Hepatocyte (in vitro differentiated cells): ENCODE results near the gene USP37. TPM values are rescaled to one million over a fixed set of nuclear protein-coding genes. Genes with fewer than 3 reads are reported as not detected.
A peak's percentile ranks its signal among the peaks of the same experiment; 100 is the strongest.

ENCODE experiments used
- DNase-seq: peaks from one replicate; pipeline ENCODE4 v3.0.0-alpha.2; 2016; ENCODE audit warnings: low spot score
- H2AFZ ChIP-seq: fragments of 200-600 bp; sonication (generic); 2 replicates; pipeline ENCODE4 v1.6.0; 2016; ENCODE audit warnings: antibody characterized with exemption, mild to moderate bottlenecking
- H3K27ac ChIP-seq: fragments of 200-600 bp; sonication (generic); 2 replicates; pipeline ENCODE4 v1.5.1; 2016; ENCODE audit warnings: mild to moderate bottlenecking
- H3K27me3 ChIP-seq: fragments of 200-600 bp; sonication (generic); 2 replicates; pipeline ENCODE4 v1.6.1; 2016
- H3K36me3 ChIP-seq: fragments of 200-600 bp; sonication (generic); replicated peaks from 2 replicates; pipeline ENCODE4 v1.5.1; 2016; ENCODE audit warnings: low read depth; ENCODE audit not compliant: insufficient read depth
- H3K4me1 ChIP-seq: fragments of 200-600 bp; sonication (generic); 2 replicates; pipeline ENCODE4 v1.5.1; 2016; ENCODE audit warnings: mild to moderate bottlenecking, moderate library complexity; ENCODE audit not compliant: insufficient read depth
- H3K4me2 ChIP-seq: fragments of 200-600 bp; sonication (generic); 2 replicates; pipeline ENCODE4 v1.6.0; 2016
- H3K4me3 ChIP-seq: fragments of 200-600 bp; sonication (generic); 2 replicates; pipeline ENCODE4 v1.5.1; 2016; ENCODE audit warnings: mild to moderate bottlenecking
- H3K79me2 ChIP-seq: fragments of 200-600 bp; sonication (generic); 2 replicates; pipeline ENCODE4 v1.6.0; 2017; ENCODE audit warnings: mild to moderate bottlenecking
- H3K9me2 ChIP-seq: fragments of 200-600 bp; sonication (generic); replicated peaks from 2 replicates; pipeline ENCODE4 v1.6.0; 2017; ENCODE audit warnings: mild to moderate bottlenecking; ENCODE audit not compliant: insufficient read depth
- H3K9me3 ChIP-seq: fragments of 200-600 bp; sonication (generic); 2 replicates; pipeline ENCODE4 v1.5.1; 2016; ENCODE audit warnings: low read depth, mild to moderate bottlenecking
- H4K20me1 ChIP-seq: fragments of 200-600 bp; sonication (generic); 2 replicates; pipeline ENCODE4 v1.6.0; 2016; ENCODE audit warnings: mild to moderate bottlenecking; ENCODE audit not compliant: insufficient read depth, poor library complexity, severe bottlenecking
- EZH2 ChIP-seq: fragments of 200-600 bp; sonication (generic); IDR thresholded peaks from 2 replicates; pipeline ENCODE4 v1.6.1; 2016; ENCODE audit warnings: antibody characterized with exemption, mild to moderate bottlenecking, borderline replicate concordance
- EZH2phosphoT487 ChIP-seq: fragments of 200-600 bp; sonication (generic); IDR thresholded peaks from one replicate; pipeline ENCODE4 v1.6.1; 2018; ENCODE audit warnings: antibody characterized with exemption, mild to moderate bottlenecking, low read depth, moderate library complexity; ENCODE audit not compliant: unreplicated experiment, severe bottlenecking
- WGBS: methylation state at CpG from one replicate; pipeline ENCODE4 v1.1.6; 2016; ENCODE audit warnings: low lambda C conversion rate; ENCODE audit errors: missing lambda C conversion rate; 5-methylcytosine and 5-hydroxymethylcytosine counted together
- polyA plus RNA-seq: library from polyadenylated mRNA; unstranded; fragments of >200 nt; fragmentation: Nextera tagmentation; extraction: Ambion mirVana; gene quantifications from 2 replicates; pipeline ENCODE4 v1.2.1, GENCODE V29; 2016
- total RNA-seq: library from RNA; depleted of rRNA; stranded (reverse); fragments of >200 nt; gene quantifications from 2 replicates; pipeline ENCODE4 v1.2.3, GENCODE V29; 2014
- TF ChIP-seq, protein P1 (sequence below): fragments of 200-600 bp; sonication (generic); IDR thresholded peaks from 2 replicates; pipeline ENCODE4 v1.5.1; 2016; ENCODE audit warnings: antibody characterized with exemption, mild to moderate bottlenecking; ENCODE audit not compliant: poor library complexity

The USP37 gene
- total and polyA plus RNA-seq, 2 experiments from 2014 or later: 5.7 to 10.2 TPM

DNA sequence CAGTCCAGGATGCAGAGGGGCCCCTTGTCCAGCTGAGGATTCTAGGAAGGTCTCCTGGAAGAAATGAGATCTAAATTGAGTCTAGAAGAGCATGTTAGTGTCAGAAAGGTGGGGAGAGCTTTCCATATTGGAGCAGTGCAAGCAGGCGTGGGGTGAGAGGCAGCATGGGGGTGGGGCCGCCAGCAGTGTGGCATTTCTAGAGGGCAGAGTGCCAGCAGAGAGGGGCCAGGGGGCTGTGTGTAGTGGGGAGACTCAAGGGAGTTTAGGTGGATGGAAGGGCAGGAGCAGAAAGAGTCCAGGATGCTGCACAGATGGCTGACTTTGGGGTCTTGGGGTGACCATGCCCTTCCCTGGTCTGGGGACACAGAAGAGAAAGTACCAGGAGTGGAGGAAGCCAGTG, 147.1 kb downstream of the USP37 start:
- no peak for DNase-seq
- H3K4me2 ChIP-seq: peak overlapping the region; percentile 82
- peak overlapping the region; percentile 69 for H3K27ac ChIP-seq
- peaks cover 33% of the 10 kb centered on the region for H3K79me2 ChIP-seq
- H3K4me1 ChIP-seq: peaks cover 12% of the 10 kb centered on the region
- no peaks in the 10 kb centered on the region for H3K36me3 ChIP-seq
- no peak for TF ChIP-seq EZH2
- TF ChIP-seq, protein P1, sequence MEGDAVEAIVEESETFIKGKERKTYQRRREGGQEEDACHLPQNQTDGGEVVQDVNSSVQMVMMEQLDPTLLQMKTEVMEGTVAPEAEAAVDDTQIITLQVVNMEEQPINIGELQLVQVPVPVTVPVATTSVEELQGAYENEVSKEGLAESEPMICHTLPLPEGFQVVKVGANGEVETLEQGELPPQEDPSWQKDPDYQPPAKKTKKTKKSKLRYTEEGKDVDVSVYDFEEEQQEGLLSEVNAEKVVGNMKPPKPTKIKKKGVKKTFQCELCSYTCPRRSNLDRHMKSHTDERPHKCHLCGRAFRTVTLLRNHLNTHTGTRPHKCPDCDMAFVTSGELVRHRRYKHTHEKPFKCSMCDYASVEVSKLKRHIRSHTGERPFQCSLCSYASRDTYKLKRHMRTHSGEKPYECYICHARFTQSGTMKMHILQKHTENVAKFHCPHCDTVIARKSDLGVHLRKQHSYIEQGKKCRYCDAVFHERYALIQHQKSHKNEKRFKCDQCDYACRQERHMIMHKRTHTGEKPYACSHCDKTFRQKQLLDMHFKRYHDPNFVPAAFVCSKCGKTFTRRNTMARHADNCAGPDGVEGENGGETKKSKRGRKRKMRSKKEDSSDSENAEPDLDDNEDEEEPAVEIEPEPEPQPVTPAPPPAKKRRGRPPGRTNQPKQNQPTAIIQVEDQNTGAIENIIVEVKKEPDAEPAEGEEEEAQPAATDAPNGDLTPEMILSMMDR: no peak
- H3K27me3 ChIP-seq: no peaks in the 10 kb centered on the region
- no peaks in the 10 kb centered on the region for H3K9me3 ChIP-seq
- WGBS: 81% methylated on average over 2 of the region's 2 CpGs
- H3K9me2 ChIP-seq: no peaks in the 10 kb centered on the region
- no peak overlapping the region for H2AFZ ChIP-seq
- peaks cover 9% of the 10 kb centered on the region for H4K20me1 ChIP-seq
- no peak overlapping the region for H3K4me3 ChIP-seq

DNA sequence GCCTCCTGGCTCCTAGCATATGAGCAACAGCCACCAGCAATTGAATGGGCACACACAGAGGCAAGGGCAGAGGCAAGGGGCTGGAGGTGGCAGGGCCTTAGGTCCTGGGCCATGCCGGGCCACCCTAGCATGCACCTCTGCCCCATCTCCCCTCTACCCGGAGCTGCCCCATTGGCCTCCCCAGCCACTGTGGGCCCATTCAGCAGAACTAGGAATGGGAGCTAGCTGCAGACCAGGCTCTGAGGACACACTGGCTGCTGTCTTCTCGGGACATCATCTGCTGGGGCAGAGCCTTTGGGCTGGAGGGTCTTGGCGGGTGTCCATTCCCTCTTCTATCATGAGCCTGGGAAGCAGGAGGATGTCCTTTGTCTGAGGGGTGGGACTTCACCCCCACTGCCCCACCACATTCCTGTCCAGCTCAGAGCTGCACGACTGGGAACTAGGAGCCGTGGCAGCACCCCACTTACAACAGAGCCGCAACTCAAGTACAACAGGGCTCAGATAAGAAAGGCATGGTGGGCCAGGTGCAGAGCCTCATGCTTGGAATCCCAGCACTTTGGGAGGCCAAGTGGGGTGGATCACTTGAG, 148.4 kb downstream of the USP37 start:
- H3K9me2 ChIP-seq: no peaks in the 10 kb centered on the region
- no peaks in the 10 kb centered on the region for H3K9me3 ChIP-seq
- no peak overlapping the region for H2AFZ ChIP-seq
- TF ChIP-seq, protein P1: no peak
- TF ChIP-seq EZH2 (no peak), EZH2phosphoT487 (no peak)
- H3K79me2 ChIP-seq: peaks cover 33% of the 10 kb centered on the region
- H3K27me3 ChIP-seq: no peaks in the 10 kb centered on the region
- H4K20me1 ChIP-seq: peaks cover 9% of the 10 kb centered on the region
- H3K27ac ChIP-seq: peak overlapping the region; percentile 93
- H3K4me2 ChIP-seq: peak overlapping the region; percentile 82
- H3K36me3 ChIP-seq: no peaks in the 10 kb centered on the region
- 78% methylated on average over 7 of the region's 7 CpGs for WGBS
- peaks cover 12% of the 10 kb centered on the region for H3K4me1 ChIP-seq
- peak overlapping the region; percentile 37 for H3K4me3 ChIP-seq
- no peak for DNase-seq

DNA sequence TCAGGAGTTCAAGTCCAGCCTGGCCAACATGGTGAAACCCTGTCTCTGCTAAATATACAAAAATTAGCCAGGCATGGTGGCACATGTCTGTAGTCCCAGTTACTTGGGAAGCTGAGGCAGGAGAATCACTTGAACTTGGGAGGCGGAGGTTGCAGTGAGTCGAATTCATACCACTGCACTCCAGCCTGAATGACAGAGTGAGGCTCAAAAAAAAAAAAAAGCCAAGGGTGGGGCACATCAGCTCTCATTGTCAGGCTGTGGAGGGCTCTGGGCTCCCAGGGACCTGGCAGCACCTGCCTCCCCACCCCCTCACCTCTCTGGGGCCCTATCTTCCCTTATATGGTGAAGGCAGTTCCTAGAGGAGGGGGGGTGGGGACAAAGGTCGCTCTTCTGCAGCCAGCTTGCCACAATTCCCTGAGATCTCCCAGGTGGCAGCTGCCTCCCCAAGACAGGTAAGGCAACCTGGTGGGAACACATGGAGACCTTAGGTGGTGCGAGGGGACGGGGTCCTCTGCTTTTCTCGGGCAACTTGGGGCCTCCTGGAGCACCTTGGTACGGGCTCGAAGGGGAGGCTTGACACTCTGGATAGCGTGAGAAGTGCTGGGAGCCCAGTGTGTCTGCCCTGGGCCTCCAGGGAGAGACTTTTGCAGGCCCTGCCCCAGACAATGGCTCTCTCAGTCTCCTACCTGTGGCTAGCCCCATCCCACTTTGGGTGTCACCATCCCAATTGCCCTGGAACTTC, 149.3 kb downstream of the USP37 start, which contains the start of gene VIL1:
Gene VIL1 (plus strand): TSS at position 407 of the 742 bp plus-strand sequence. CDS start 4,656 bp downstream, outside the sequence.
- TF ChIP-seq, protein P1: no peak
- TF ChIP-seq EZH2 (no peak), EZH2phosphoT487 (no peak)
- Histone ChIP-seq H3K79me2 (peaks cover 33% of the 10 kb centered on the region), H2AFZ (no peak within 1 kb of the TSS), H3K9me3 (no peaks in the 10 kb centered on the region), H4K20me1 (peaks cover 9% of the 10 kb centered on the region), H3K4me3 (peak within 1 kb of the TSS; percentile 37), H3K4me1 (peaks cover 12% of the 10 kb centered on the region), H3K27me3 (no peaks in the 10 kb centered on the region), H3K4me2 (peak within 1 kb of the TSS; percentile 82), H3K36me3 (no peaks in the 10 kb centered on the region), H3K9me2 (no peaks in the 10 kb centered on the region), H3K27ac (peak within 1 kb of the TSS; percentile 93)
- peak; percentile 92 for DNase-seq
- WGBS: 57% methylated on average over 9 of the region's 9 CpGs
